ENCODE results near the gene TBCE.

Gene TBCE

GRCh38 chr1:235367000-235367908 is at the start of gene TBCE:
Gene TBCE (plus strand): TSS chr1:235367427. CDS start chr1:235380050, 12,623 bp downstream.
- DNase-seq (ENCODE audit: low spot score), result peak; percentile 96

DNA sequence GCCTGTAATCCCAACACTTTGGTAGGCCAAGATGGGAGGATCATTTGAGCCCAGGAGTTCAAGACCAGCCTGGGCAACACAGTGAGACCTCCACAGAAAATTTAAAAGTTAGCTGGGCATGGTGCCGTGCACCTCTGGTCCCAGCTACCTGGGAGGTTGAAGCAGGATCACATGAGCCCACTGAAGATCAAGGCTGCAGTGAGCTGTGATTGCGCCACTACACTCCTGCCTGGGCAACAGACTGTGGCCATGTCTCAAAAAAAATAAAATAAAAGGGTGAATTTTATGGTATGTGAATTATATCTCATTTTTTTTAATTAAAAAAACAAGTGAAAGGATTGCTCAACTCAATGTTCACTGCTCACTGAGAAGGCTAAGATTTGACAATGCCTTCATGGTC is 48.0 kb upstream of the TBCE start:
- DNase-seq (ENCODE audit: low spot score), result no peak

- no peak for DNase-seq (ENCODE audit: low spot score)
These were observed 46.6 kb upstream of the TBCE start for GRCh38 chr1:235320521-235321179.

GRCh38 chr1:235324296-235324695 is 42.9 kb upstream of the TBCE start:
- no peak for DNase-seq (ENCODE audit: low spot score)

DNA sequence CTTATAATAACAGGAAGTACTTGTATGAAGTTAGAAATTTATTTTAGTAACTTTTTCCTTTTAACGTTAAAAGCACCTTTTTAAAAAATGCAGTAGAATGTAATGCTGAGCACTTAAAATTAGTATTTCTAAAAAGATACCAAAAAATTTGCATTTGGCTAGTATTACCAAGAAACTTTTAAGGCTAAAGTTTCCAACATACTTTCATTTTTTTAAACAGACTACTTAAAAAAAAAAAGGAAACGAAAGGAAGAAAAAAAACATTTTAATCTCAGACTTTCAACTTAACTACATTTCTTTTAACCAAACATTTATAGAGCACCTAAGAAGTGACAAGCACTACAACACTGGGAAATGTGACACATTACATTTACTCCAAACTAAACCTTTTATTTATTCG is 42.1 kb upstream of the TBCE start:
- DNase-seq (ENCODE audit: low spot score), result no peak

- DNase-seq (ENCODE audit: low spot score), result no peak
These were observed 41.4 kb upstream of the TBCE start for GRCh38 chr1:235325854-235326253.

DNA sequence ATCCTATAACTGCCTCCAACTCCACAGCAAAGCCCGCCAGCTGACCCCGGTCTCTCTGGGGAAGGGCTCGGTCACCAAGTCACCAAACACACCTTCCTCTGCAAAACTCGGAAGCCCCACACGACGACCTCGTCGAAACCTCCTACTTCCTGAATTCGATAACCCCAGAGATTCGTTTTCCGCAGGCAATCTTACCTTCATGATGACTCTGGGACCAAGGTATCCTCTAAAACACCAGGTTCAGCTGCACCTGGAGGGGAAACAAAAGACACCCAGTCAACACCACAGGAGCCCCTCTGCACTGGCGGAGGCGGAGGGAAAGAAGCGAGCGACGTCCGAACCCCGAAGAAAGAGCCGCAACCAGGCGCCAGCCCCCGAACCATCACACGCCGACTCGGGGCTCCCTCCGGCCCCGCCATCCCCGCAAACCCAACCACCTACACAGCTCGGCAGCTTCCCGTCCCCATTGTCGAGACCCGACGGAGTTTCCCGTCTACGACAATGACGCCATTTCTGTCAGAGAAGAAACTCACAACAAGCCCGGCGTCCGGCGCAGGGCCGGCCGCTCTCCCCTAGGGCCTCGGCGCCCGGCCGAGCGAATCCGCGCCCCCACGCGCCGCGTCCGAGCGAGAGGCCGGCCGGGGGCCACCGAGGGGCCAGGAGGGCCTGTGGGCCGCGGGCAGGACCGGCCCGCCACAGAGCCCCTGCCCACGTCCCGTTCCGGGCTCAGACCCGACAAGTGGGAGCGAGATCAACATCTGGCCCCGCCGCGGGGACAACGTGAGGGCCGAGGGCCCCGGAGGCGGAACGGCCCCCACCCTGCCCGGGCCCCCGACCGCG is 40.3 kb upstream of the TBCE start:
- DNase-seq (ENCODE audit: low spot score), result peak; percentile 29

DNA sequence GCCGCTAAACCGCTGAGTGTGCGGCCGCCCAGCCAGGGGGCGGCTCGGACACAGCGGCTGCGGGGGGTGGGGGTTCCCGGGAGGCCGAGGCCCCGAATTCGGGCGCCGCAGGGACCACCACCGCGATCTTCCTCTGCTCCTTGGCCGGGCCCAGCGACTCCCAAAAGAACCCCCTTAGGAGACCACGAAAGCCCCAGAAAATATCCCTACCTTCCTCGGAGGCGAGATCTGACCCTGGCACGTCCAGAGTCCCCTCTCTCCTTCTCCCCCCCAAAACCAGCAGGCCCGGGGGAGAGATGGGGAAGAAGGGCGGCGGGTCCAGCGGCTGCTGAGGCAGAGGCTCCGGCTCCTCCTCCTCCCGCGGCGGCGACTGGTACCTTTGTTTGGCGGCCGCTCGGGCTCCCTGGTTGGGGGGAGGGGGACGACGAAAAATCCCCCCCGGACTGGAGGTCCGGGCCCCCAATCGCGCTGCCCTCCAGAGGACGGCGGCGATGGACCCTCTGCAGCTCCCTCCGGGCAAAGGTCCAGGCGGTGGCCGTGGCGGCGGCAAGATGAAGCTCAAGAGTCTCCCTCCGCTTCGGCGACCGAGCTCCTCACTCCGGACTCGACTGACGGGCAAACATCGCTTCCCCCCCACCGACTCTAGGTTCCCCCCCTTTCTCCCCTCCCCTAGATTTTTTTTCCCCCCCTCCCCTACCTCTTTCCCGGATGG is 39.5 kb upstream of the TBCE start, which contains the start of gene ARID4B:
Gene ARID4B (minus strand): TSS at position 621 of the 712 bp plus-strand sequence. CDS start 1,260 bp downstream, outside the sequence.
- DNase-seq (ENCODE audit: low spot score), result no peak

DNA sequence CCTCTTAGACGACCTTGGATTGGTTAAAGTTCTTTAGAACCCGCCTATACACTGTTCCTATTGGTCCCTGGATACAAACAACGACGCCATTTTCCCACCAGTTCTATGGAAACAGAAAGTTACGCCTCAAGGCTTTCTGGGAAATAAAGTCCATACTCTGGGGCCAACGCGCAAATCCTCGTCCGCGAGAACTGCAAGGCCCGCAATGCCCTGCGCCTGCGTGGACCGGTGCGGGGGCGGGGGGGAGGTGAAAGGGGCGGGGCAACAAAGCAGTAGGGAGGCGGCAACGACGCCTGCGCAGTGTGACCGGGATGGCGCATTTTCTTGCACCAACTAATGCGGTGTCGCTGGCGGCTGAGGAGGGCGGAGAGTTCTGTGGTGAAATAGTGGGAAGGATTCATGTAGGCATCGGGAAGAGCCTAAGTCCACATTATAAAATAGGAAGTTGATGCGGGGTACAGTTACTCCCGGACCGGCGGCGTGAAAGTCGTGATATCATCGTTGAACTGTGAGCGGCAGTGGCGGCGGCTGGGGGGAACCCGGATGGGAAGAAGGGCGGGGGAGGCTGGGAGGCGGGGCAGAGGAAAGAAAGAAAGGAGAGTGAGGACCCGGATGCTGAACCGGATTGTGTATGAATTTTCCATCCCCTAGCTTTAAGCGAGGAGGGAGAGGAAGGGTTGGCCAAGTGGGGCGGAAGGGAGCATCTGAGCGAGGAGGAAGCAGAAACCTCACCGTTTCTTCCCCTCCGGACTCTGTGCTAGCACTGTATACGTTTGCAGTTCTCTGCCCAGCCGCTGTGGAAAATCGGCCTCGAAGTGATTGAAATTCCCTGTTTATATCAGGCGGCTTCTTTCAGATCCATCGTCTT is 38.7 kb upstream of the TBCE start, which contains the start of gene GGPS1:
Gene GGPS1 (plus strand): TSS at position 300 of the 868 bp plus-strand sequence. CDS start 6,695 bp downstream, outside the sequence.
- DNase-seq (ENCODE audit: low spot score), result peak; percentile 100

- DNase-seq (ENCODE audit: low spot score), result no peak
These were observed 37.9 kb upstream of the TBCE start for GRCh38 chr1:235329139-235329902.

- DNase-seq (ENCODE audit: low spot score), result no peak
These were observed 36.3 kb upstream of the TBCE start for GRCh38 chr1:235330918-235331285.

GRCh38 chr1:235331401-235331800 is 35.8 kb upstream of the TBCE start:
- DNase-seq (ENCODE audit: low spot score), result no peak

GRCh38 chr1:235336903-235337302 is 30.3 kb upstream of the TBCE start:
- DNase-seq (ENCODE audit: low spot score), result no peak

- no peak for DNase-seq (ENCODE audit: low spot score)
These were observed 27.5 kb upstream of the TBCE start for GRCh38 chr1:235339746-235340145.

DNA sequence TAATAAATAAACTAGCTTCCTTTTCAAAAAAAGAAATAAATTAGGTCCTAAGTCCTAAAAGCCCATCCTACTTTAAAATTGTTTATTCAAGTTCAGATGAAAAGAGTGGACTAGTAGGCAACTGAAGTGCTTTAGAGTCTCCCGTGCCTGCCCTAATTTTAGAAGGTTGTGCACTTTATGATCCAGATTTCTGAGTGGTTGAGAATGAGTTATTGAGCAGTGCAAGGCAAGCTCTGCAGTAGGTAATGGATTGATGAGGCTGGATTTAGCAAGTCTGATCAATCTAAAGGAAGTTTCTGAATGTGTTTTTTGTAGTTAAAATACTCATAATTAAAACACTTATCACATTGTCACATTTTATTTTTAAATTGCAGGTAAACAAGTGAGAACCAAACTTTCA is 25.9 kb upstream of the TBCE start:
- DNase-seq (ENCODE audit: low spot score), result no peak

- DNase-seq (ENCODE audit: low spot score), result no peak
These were observed 25.2 kb upstream of the TBCE start for GRCh38 chr1:235342039-235342438.

GRCh38 chr1:235342471-235342870 is 24.8 kb upstream of the TBCE start:
- no peak for DNase-seq (ENCODE audit: low spot score)

DNA sequence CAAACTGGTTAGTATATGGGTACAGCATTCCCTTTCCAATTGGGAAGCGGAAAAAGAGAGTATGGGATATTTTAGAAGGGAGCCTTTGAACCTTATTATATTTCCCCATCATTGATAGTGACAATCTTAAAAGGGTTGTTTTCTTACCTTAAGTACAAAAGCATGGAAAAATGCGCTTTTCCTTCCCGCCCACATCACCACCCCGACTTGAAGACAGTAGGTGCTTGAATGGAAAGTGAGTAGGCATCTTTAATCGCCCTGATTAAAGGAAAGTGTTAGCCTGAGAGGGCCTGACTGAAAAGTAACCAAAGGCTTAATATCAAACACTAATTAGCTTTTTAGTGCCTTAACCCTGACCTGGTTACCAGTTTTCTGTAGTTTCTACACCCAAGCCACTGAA is 23.5 kb upstream of the TBCE start:
- DNase-seq (ENCODE audit: low spot score), result no peak

GRCh38 chr1:235351441-235351840 is 15.8 kb upstream of the TBCE start:
- no peak for DNase-seq (ENCODE audit: low spot score)

GRCh38 chr1:235351898-235352297 is 15.3 kb upstream of the TBCE start:
- DNase-seq (ENCODE audit: low spot score), result no peak

All from globus pallidus (tissue), 1 donor.